Measurements from ENCODE around the gene RBFOX2. TPM values are rescaled to one million over a fixed set of nuclear protein-coding genes. Genes with fewer than 3 reads are reported as not detected.

Gene RBFOX2
- total and polyA plus RNA-seq, 2 donors (not counting 1 experiment from before 2014, with no cell fraction given) = not detected

GRCh38 chr22:35785181-35785923, 243.3 kb downstream of the RBFOX2 start:
- no peak overlapping the region for H2AFZ ChIP-seq (ENCODE audit: insufficient read depth, low read depth, low read length, poor library complexity, severe bottlenecking)
- H3K27me3 ChIP-seq (replicated peaks in 1 of 4; ENCODE audit: control extremely low read depth in 1 of 4, control insufficient read depth in 3 of 4, insufficient read depth in 4 of 4, low read length in 3 of 4) = peaks cover 0 to 3% (median 0%) of the 10 kb centered on the region in 4 experiments
- H3K27me3 Mint-ChIP-seq = peaks cover 23% of the 10 kb centered on the region
- no peaks in the 10 kb centered on the region for H3K4me1 Mint-ChIP-seq
- H3K4me2 ChIP-seq (replicated peaks; ENCODE audit: low read depth, low read length, poor library complexity, severe bottlenecking) = no peak overlapping the region
- ChIA-PET CTCF (no interaction called here), POLR2A (no interaction called here)
- no peak overlapping the region for H3K27ac Mint-ChIP-seq
- no peaks in the 10 kb centered on the region for H3K9me3 Mint-ChIP-seq (ENCODE audit: insufficient read depth)
- ATAC-seq (ENCODE audit: low read depth) = no peak
- TF ChIP-seq, protein P1, sequence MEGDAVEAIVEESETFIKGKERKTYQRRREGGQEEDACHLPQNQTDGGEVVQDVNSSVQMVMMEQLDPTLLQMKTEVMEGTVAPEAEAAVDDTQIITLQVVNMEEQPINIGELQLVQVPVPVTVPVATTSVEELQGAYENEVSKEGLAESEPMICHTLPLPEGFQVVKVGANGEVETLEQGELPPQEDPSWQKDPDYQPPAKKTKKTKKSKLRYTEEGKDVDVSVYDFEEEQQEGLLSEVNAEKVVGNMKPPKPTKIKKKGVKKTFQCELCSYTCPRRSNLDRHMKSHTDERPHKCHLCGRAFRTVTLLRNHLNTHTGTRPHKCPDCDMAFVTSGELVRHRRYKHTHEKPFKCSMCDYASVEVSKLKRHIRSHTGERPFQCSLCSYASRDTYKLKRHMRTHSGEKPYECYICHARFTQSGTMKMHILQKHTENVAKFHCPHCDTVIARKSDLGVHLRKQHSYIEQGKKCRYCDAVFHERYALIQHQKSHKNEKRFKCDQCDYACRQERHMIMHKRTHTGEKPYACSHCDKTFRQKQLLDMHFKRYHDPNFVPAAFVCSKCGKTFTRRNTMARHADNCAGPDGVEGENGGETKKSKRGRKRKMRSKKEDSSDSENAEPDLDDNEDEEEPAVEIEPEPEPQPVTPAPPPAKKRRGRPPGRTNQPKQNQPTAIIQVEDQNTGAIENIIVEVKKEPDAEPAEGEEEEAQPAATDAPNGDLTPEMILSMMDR (IDR thresholded peaks at IDR 0.05) = no peak
- TF ChIP-seq EZH2 (IDR thresholded peaks at IDR 0.05; ENCODE audit: borderline replicate concordance, insufficient read depth, low read depth, low read length, poor library complexity, severe bottlenecking) = no peak
- H3K79me2 ChIP-seq (ENCODE audit: control insufficient read depth, insufficient read depth, low read length) = no peaks in the 10 kb centered on the region
- H3K9me3 ChIP-seq (ENCODE audit: control extremely low read depth in 1 of 3, control insufficient read depth in 2 of 3, insufficient read depth in 1 of 3, low read length in 2 of 3) = no peaks in the 10 kb centered on the region
- DNase-seq = no peak
- no peak overlapping the region for H3K27ac ChIP-seq (ENCODE audit: low read length in 2 of 2)
- intact Hi-C loops (cut with micrococcal nuclease) = no loop called here
- 89% methylated on average over 2 of the region's 4 CpGs for WGBS (ENCODE audit: insufficient coverage)
- no peak overlapping the region for H3K4me3 ChIP-seq (ENCODE audit: control extremely low read depth in 1 of 5, extremely low read depth in 1 of 5, insufficient read depth in 1 of 5, low read depth in 2 of 5, low read length in 4 of 5)
- H3K4me3 Mint-ChIP-seq = no peak overlapping the region
- no peak overlapping the region for H3K9ac ChIP-seq (ENCODE audit: low read length)
- no peaks in the 10 kb centered on the region for H4K20me1 ChIP-seq (ENCODE audit: control insufficient read depth, insufficient read depth, low read length, poor library complexity, severe bottlenecking)
- no peaks in the 10 kb centered on the region for H3K36me3 ChIP-seq (replicated peaks in 1 of 2; ENCODE audit: control extremely low read depth in 1 of 2, control insufficient read depth in 1 of 2, extremely low read depth in 1 of 2, insufficient read depth in 2 of 2, low read length in 1 of 2)
- no peaks in the 10 kb centered on the region for H3K4me1 ChIP-seq (ENCODE audit: control insufficient read depth in 2 of 2, insufficient read depth in 2 of 2, low read length in 2 of 2)

GRCh38 chr22:35784633-35785032, 244.0 kb downstream of the RBFOX2 start:
- CTCF ChIA-PET = no interaction called here

More at GRCh38 chr22:35784633-35785032, 244.0 kb downstream of the RBFOX2 start:
- 98% methylated on average over 18 of the region's 21 CpGs for WGBS (ENCODE audit: insufficient coverage)
- peaks cover 27% of the 10 kb centered on the region for H3K27me3 Mint-ChIP-seq
- Histone ChIP-seq H3K9me3 (ENCODE audit: control extremely low read depth in 1 of 3, control insufficient read depth in 2 of 3, insufficient read depth in 1 of 3, low read length in 2 of 3) (no peaks in the 10 kb centered on the region), H3K27ac (ENCODE audit: low read length in 2 of 2) (no peak overlapping the region), H3K36me3 (replicated peaks in 1 of 2; ENCODE audit: control extremely low read depth in 1 of 2, control insufficient read depth in 1 of 2, extremely low read depth in 1 of 2, insufficient read depth in 2 of 2, low read length in 1 of 2) (no peaks in the 10 kb centered on the region), H4K20me1 (ENCODE audit: control insufficient read depth, insufficient read depth, low read length, poor library complexity, severe bottlenecking) (no peaks in the 10 kb centered on the region), H2AFZ (ENCODE audit: insufficient read depth, low read depth, low read length, poor library complexity, severe bottlenecking) (no peak overlapping the region), H3K9ac (ENCODE audit: low read length) (no peak overlapping the region), H3K27me3 (replicated peaks in 1 of 4; ENCODE audit: control extremely low read depth in 1 of 4, control insufficient read depth in 3 of 4, insufficient read depth in 4 of 4, low read length in 3 of 4) (peaks cover 0 to 3% (median 0%) of the 10 kb centered on the region in 4 experiments), H3K4me1 (ENCODE audit: control insufficient read depth in 2 of 2, insufficient read depth in 2 of 2, low read length in 2 of 2) (no peaks in the 10 kb centered on the region), H3K79me2 (ENCODE audit: control insufficient read depth, insufficient read depth, low read length) (no peaks in the 10 kb centered on the region), H3K4me2 (replicated peaks; ENCODE audit: low read depth, low read length, poor library complexity, severe bottlenecking) (no peak overlapping the region), H3K4me3 (ENCODE audit: control extremely low read depth in 1 of 5, extremely low read depth in 1 of 5, insufficient read depth in 1 of 5, low read depth in 2 of 5, low read length in 4 of 5) (no peak overlapping the region)
- POLR2A ChIA-PET = no interaction called here
- DNase-seq = no peak
- no peak overlapping the region for H3K4me3 Mint-ChIP-seq
- ATAC-seq (ENCODE audit: low read depth) = no peak
- intact Hi-C loops (cut with micrococcal nuclease) = no loop called here
- no peaks in the 10 kb centered on the region for H3K9me3 Mint-ChIP-seq (ENCODE audit: insufficient read depth)
- no peak overlapping the region for H3K27ac Mint-ChIP-seq
- H3K4me1 Mint-ChIP-seq = no peaks in the 10 kb centered on the region
- TF ChIP-seq, protein P1 (IDR thresholded peaks at IDR 0.05) = no peak
- no peak for TF ChIP-seq EZH2 (IDR thresholded peaks at IDR 0.05; ENCODE audit: borderline replicate concordance, insufficient read depth, low read depth, low read length, poor library complexity, severe bottlenecking)

Measured in B cell (primary cell).